Neuronal stem cell (in vitro differentiated cells): ENCODE results near the gene NCL.

Source experiments
- DNase-seq: peaks from one replicate; pipeline ENCODE4 v3.0.0-alpha.2; 2013; ENCODE audit warnings: low spot score
- H2AFZ ChIP-seq: one replicate; pipeline ENCODE4 v1.6.1; 2013; ENCODE audit warnings: mild to moderate bottlenecking, low read length, inconsistent platforms
- H2AK5ac ChIP-seq: 2 replicates; pipeline ENCODE4 v1.6.1; 2013; ENCODE audit warnings: low read depth, mild to moderate bottlenecking, inconsistent platforms, low read length, moderate library complexity, mixed read lengths
- H2BK120ac ChIP-seq: 2 replicates; pipeline ENCODE4 v1.6.1; 2013; ENCODE audit warnings: low read depth, mild to moderate bottlenecking, inconsistent platforms, low read length, moderate library complexity, mixed read lengths
- H2BK12ac ChIP-seq: one replicate; pipeline ENCODE4 v1.6.1; 2013; ENCODE audit warnings: low read length, inconsistent platforms
- H2BK15ac ChIP-seq: 2 replicates; pipeline ENCODE4 v1.6.1; 2013; ENCODE audit warnings: mild to moderate bottlenecking, low read length, inconsistent platforms, mixed read lengths
- H2BK5ac ChIP-seq: one replicate; pipeline ENCODE4 v1.6.1; 2013; ENCODE audit warnings: inconsistent platforms, mild to moderate bottlenecking, low read length, moderate library complexity
- H3K14ac ChIP-seq: one replicate; pipeline ENCODE4 v1.6.1; 2013; ENCODE audit warnings: low read length, inconsistent platforms
- H3K18ac ChIP-seq: 2 replicates; pipeline ENCODE4 v1.6.1; 2013; ENCODE audit warnings: low read length, inconsistent platforms
- H3K23ac ChIP-seq: 2 replicates; pipeline ENCODE4 v1.6.1; 2013; ENCODE audit warnings: low read depth, mild to moderate bottlenecking, mixed read lengths, low read length, inconsistent platforms; ENCODE audit not compliant: poor library complexity
- H3K27ac ChIP-seq: replicated peaks from 3 replicates; pipeline ENCODE4 v1.5.1; 2013; ENCODE audit warnings: low read length, inconsistent platforms
- H3K27me3 ChIP-seq, 3 experiments: 2 replicates each; pipeline ENCODE4 v1.6.1; 2013; ENCODE audit warnings: low read length in 3 of 3, mild to moderate bottlenecking in 2 of 3, inconsistent platforms in 1 of 3, low read depth in 1 of 3, mixed read lengths in 1 of 3, moderate library complexity in 1 of 3; ENCODE audit not compliant: control insufficient read depth in 3 of 3, insufficient read depth in 3 of 3
- H3K36me3 ChIP-seq, 2 donors: replicated peaks in 1 of 2; 2 replicates each; pipeline ENCODE4 v1.6.1; 2013; ENCODE audit warnings: low read length in 2 of 2; ENCODE audit not compliant: control insufficient read depth in 2 of 2, insufficient read depth in 2 of 2
- H3K4ac ChIP-seq: 2 replicates; pipeline ENCODE4 v1.6.1; 2013; ENCODE audit warnings: inconsistent platforms, mild to moderate bottlenecking, low read length, moderate library complexity
- H3K4me1 ChIP-seq, 2 donors: 1 replicate in 1 of 2; 2 replicates in 1 of 2; pipeline ENCODE4 v1.6.1; 2013; ENCODE audit warnings: low read length in 2 of 2, low read depth in 1 of 2; ENCODE audit not compliant: control insufficient read depth in 2 of 2, insufficient read depth in 1 of 2
- H3K4me2 ChIP-seq: one replicate; pipeline ENCODE4 v1.6.1; 2013; ENCODE audit warnings: mild to moderate bottlenecking, low read length, inconsistent platforms; ENCODE audit not compliant: insufficient read depth, poor library complexity, severe bottlenecking
- H3K4me3 ChIP-seq, 2 donors: 2 replicates each; pipeline ENCODE4 v1.5.1; 2013; ENCODE audit warnings: low read length in 2 of 2, mild to moderate bottlenecking in 2 of 2, inconsistent platforms in 1 of 2, moderate library complexity in 1 of 2
- H3K79me1 ChIP-seq: one replicate; pipeline ENCODE4 v1.6.1; 2013; ENCODE audit warnings: low read depth, mild to moderate bottlenecking, inconsistent platforms, low read length, moderate library complexity
- H3K9ac ChIP-seq: one replicate; pipeline ENCODE4 v1.6.1; 2013; ENCODE audit warnings: mild to moderate bottlenecking, low read depth, low read length, inconsistent platforms; ENCODE audit not compliant: poor library complexity
- H3K9me3 ChIP-seq, 2 donors: replicated peaks in 1 of 2; 2 replicates each; pipeline versions ENCODE3 to v1.6.1; 2013; ENCODE audit warnings: low read length in 2 of 2, mild to moderate bottlenecking in 2 of 2, inconsistent platforms in 1 of 2, low read depth in 1 of 2, mixed read lengths in 1 of 2, moderate library complexity in 1 of 2; ENCODE audit not compliant: control insufficient read depth in 2 of 2, insufficient read depth in 1 of 2
- H4K8ac ChIP-seq: one replicate; pipeline ENCODE4 v1.6.1; 2013; ENCODE audit warnings: low read depth, mild to moderate bottlenecking, inconsistent platforms, low read length, moderate library complexity
- H4K91ac ChIP-seq: one replicate; pipeline ENCODE4 v1.6.1; 2013; ENCODE audit warnings: low read length, low read depth, mild to moderate bottlenecking, inconsistent platforms; ENCODE audit not compliant: poor library complexity
- WGBS, 2 donors: extraction: QIAGEN DNeasy Blood & Tissue Kit; methylation state at CpG; one replicate each; pipeline ENCODE4 v1.1.7; 2013; ENCODE audit warnings: missing lambda C conversion rate in 2 of 2, mixed read lengths in 1 of 2; ENCODE audit not compliant: insufficient read length in 2 of 2, insufficient replicate concordance in 1 of 2; ENCODE audit errors: extremely low coverage in 2 of 2; 5-methylcytosine and 5-hydroxymethylcytosine counted together

Gene NCL

GRCh38 chr2:231425811-231426703 lies 38.2 kb downstream of the NCL start:
- Histone ChIP-seq H3K36me3 (no peaks in the 10 kb centered on the region), H2AK5ac (no peak overlapping the region), H3K4me3 (no peak overlapping the region), H3K23ac (no peak overlapping the region), H2BK15ac (no peak overlapping the region), H3K4me2 (no peak overlapping the region), H3K18ac (peak overlapping the region; percentile 19), H4K91ac (no peak overlapping the region), H3K27me3 (no peaks in the 10 kb centered on the region), H2BK5ac (no peak overlapping the region), H4K8ac (no peak overlapping the region), H2BK120ac (no peak overlapping the region), H3K14ac (no peak overlapping the region), H3K27ac (no peak overlapping the region), H3K4me1 (peaks cover 0 to 3% of the 10 kb centered on the region in 2 donors), H2AFZ (no peak overlapping the region), H2BK12ac (no peak overlapping the region), H3K4ac (no peak overlapping the region), H3K9ac (no peak overlapping the region), H3K9me3 (no peaks in the 10 kb centered on the region), H3K79me1 (no peaks in the 10 kb centered on the region)
- no CpG with 5 or more reads among the region's 21 CpGs for WGBS, 2 donors
- DNase-seq: no peak

- Histone ChIP-seq H3K14ac (no peak overlapping the region), H2BK120ac (no peak overlapping the region), H3K4me2 (no peak overlapping the region), H3K9me3 (no peaks in the 10 kb centered on the region), H3K27me3 (no peaks in the 10 kb centered on the region), H3K23ac (no peak overlapping the region), H2BK15ac (no peak overlapping the region), H4K8ac (no peak overlapping the region), H2AK5ac (no peak overlapping the region), H2BK12ac (no peak overlapping the region), H3K4ac (no peak overlapping the region), H3K4me3 (no peak overlapping the region), H2BK5ac (no peak overlapping the region), H3K79me1 (no peaks in the 10 kb centered on the region), H3K9ac (no peak overlapping the region), H3K27ac (no peak overlapping the region), H2AFZ (no peak overlapping the region), H4K91ac (no peak overlapping the region), H3K18ac (no peak overlapping the region), H3K36me3 (no peaks in the 10 kb centered on the region), H3K4me1 (peaks cover 0 to 3% of the 10 kb centered on the region in 2 donors)
- WGBS, 2 donors: no CpG with 5 or more reads among the region's 8 CpGs
- DNase-seq: no peak
These were observed 38.9 kb downstream of the NCL start for GRCh38 chr2:231425291-231425810.

GRCh38 chr2:231423176-231423575 lies 41.1 kb downstream of the NCL start:
- Histone ChIP-seq H3K36me3 (no peaks in the 10 kb centered on the region), H4K8ac (no peak overlapping the region), H2AK5ac (no peak overlapping the region), H3K18ac (no peak overlapping the region), H2AFZ (no peak overlapping the region), H3K27me3 (no peaks in the 10 kb centered on the region), H3K27ac (no peak overlapping the region), H2BK5ac (no peak overlapping the region), H3K9ac (no peak overlapping the region), H2BK15ac (no peak overlapping the region), H2BK120ac (no peak overlapping the region), H3K23ac (no peak overlapping the region), H3K4me3 (no peak overlapping the region), H2BK12ac (no peak overlapping the region), H3K4me2 (no peak overlapping the region), H4K91ac (no peak overlapping the region), H3K79me1 (no peaks in the 10 kb centered on the region), H3K9me3 (no peaks in the 10 kb centered on the region), H3K4ac (no peak overlapping the region), H3K14ac (no peak overlapping the region), H3K4me1 (peaks cover 0 to 3% of the 10 kb centered on the region in 2 donors)
- DNase-seq: no peak
- no CpG with 5 or more reads among the region's 10 CpGs for WGBS, 2 donors

GRCh38 chr2:231422056-231422455 lies 42.2 kb downstream of the NCL start:
- no peak overlapping the region for H4K91ac ChIP-seq

More at GRCh38 chr2:231422056-231422455, 42.2 kb downstream of the NCL start:
- H2BK15ac ChIP-seq: no peak overlapping the region
- H3K4ac ChIP-seq: no peak overlapping the region
- no peak overlapping the region for H3K4me2 ChIP-seq
- no peak overlapping the region for H3K18ac ChIP-seq
- no peak overlapping the region for H3K4me3 ChIP-seq
- H4K8ac ChIP-seq: no peak overlapping the region
- H3K4me1 ChIP-seq: peaks cover 0 to 3% of the 10 kb centered on the region in 2 donors
- no peak overlapping the region for H3K23ac ChIP-seq
- no peaks in the 10 kb centered on the region for H3K9me3 ChIP-seq
- no peak for DNase-seq
- no peak overlapping the region for H2AFZ ChIP-seq
- H3K27ac ChIP-seq: no peak overlapping the region
- no peaks in the 10 kb centered on the region for H3K79me1 ChIP-seq
- H2AK5ac ChIP-seq: no peak overlapping the region
- no peak overlapping the region for H2BK120ac ChIP-seq
- H2BK5ac ChIP-seq: no peak overlapping the region
- H3K27me3 ChIP-seq: no peaks in the 10 kb centered on the region
- no CpG with 5 or more reads among the region's 2 CpGs for WGBS, 2 donors
- H3K9ac ChIP-seq: no peak overlapping the region
- H2BK12ac ChIP-seq: no peak overlapping the region
- no peak overlapping the region for H3K14ac ChIP-seq
- no peaks in the 10 kb centered on the region for H3K36me3 ChIP-seq
